Astrocyte (in vitro differentiated cells and primary cell): ENCODE data around the gene MTCH1.

Experiments
- EZH2 ChIP-seq: IDR thresholded peaks from 2 replicates; pipeline ENCODE4 v1.6.1; 2012; ENCODE audit warnings: mild to moderate bottlenecking, low read length, inconsistent platforms; ENCODE audit not compliant: insufficient read depth
- TF ChIP-seq, protein P1 (sequence below): IDR thresholded peaks from 2 replicates; pipeline ENCODE4 v1.5.1; 2011; ENCODE audit warnings: low read depth, mild to moderate bottlenecking, inconsistent platforms, low read length, moderate library complexity; ENCODE audit not compliant: insufficient read depth

DNA sequence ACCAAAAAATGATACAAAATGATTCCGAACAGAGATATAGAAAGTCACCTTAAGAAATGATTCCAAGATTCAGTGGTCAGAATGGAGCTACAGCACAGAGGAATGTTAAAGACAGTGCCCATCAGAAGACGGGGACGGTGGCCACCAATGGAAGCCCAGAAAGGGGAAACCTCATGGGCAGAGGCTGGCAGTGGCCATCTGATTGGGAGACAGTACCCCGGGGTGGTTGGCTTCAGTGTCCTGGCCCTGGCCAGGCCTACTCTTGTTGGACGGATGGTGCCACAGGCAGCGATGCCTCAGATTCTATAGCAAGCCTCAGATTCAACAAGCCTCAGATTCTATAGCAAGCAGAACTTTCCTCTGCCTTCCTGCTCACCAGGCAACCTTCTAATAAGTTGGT is 48.1 kb downstream of the MTCH1 start:
- TF ChIP-seq EZH2 = no peak
- TF ChIP-seq, protein P1, sequence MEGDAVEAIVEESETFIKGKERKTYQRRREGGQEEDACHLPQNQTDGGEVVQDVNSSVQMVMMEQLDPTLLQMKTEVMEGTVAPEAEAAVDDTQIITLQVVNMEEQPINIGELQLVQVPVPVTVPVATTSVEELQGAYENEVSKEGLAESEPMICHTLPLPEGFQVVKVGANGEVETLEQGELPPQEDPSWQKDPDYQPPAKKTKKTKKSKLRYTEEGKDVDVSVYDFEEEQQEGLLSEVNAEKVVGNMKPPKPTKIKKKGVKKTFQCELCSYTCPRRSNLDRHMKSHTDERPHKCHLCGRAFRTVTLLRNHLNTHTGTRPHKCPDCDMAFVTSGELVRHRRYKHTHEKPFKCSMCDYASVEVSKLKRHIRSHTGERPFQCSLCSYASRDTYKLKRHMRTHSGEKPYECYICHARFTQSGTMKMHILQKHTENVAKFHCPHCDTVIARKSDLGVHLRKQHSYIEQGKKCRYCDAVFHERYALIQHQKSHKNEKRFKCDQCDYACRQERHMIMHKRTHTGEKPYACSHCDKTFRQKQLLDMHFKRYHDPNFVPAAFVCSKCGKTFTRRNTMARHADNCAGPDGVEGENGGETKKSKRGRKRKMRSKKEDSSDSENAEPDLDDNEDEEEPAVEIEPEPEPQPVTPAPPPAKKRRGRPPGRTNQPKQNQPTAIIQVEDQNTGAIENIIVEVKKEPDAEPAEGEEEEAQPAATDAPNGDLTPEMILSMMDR = no peak
